HEK293 (cell line): ENCODE measurements around the gene INCA1.

Source experiments
- CTCF ChIA-PET: fragments of 350-600 bp; formaldehyde crosslinking; extraction: SDS; loops from one replicate; lab custom pipeline; 2021; ENCODE audit warnings: antibody characterized with exemption; lab: Yijun Ruan, JAX
- POLR2A ChIA-PET: fragments of 300-600 bp; formaldehyde crosslinking; extraction: SDS; loops from one replicate; lab custom pipeline; 2020; ENCODE audit warnings: antibody characterized with exemption, inconsistent platforms; lab: Yijun Ruan, JAX
- H3K27ac ChIP-seq: fragments of 200-500 bp; sonication (Bioruptor generic); 2 replicates; pipeline ENCODE4 v1.5.1; 2014; ENCODE audit warnings: low read depth, low read length, control low read depth, inconsistent platforms; ENCODE audit errors: extremely low read depth
- H3K36me3 ChIP-seq, 2 experiments: fragments of 200-500 bp in 1 of 2; sonication (Bioruptor generic) in 1 of 2; 1 replicate in 1 of 2; 2 replicates in 1 of 2; pipeline ENCODE4 v1.5.1; 2014 to 2017; ENCODE audit warnings: inconsistent platforms in 2 of 2, low read length in 2 of 2; ENCODE audit not compliant: control insufficient read depth in 2 of 2, insufficient read depth in 1 of 2
- H3K4me1 ChIP-seq: fragments of 200-500 bp; sonication (Bioruptor generic); 2 replicates; pipeline ENCODE4 v1.5.1; 2014; ENCODE audit warnings: mild to moderate bottlenecking, low read length, inconsistent platforms; ENCODE audit not compliant: control insufficient read depth, insufficient read depth
- H3K4me3 ChIP-seq: 2 replicates; pipeline ENCODE4 v1.5.1; 2011; ENCODE audit warnings: low read depth, mild to moderate bottlenecking, control low read depth, low read length, moderate library complexity
- H3K9me3 ChIP-seq: fragments of 200-500 bp; sonication (Bioruptor generic); 2 replicates; pipeline ENCODE4 v1.5.1; 2014; ENCODE audit warnings: low read depth, low read length, inconsistent platforms; ENCODE audit not compliant: control insufficient read depth, insufficient read depth
- FEZF1 ChIP-seq: fragments of 450-650 bp; formaldehyde crosslinking; IDR thresholded peaks from 2 replicates; pipeline ENCODE4 v1.5.1; 2016; ENCODE audit warnings: missing biosample characterization, missing genetic modification characterization
- GLI4 ChIP-seq: fragments of 450-650 bp; formaldehyde crosslinking; IDR thresholded peaks from 2 replicates; pipeline ENCODE4 v1.5.1; 2016; ENCODE audit warnings: missing biosample characterization, missing genetic modification characterization
- GLIS1 ChIP-seq: fragments of 450-650 bp; formaldehyde crosslinking; IDR thresholded peaks from 2 replicates; pipeline ENCODE4 v1.5.1; 2016; ENCODE audit warnings: missing biosample characterization, missing genetic modification characterization
- GLIS2 ChIP-seq: fragments of 450-650 bp; formaldehyde crosslinking; IDR thresholded peaks from 2 replicates; pipeline ENCODE4 v1.5.1; 2016; ENCODE audit warnings: missing biosample characterization, missing genetic modification characterization
- MEIS1 ChIP-seq: sonication (generic); formaldehyde crosslinking; IDR thresholded peaks from 2 replicates; pipeline ENCODE4 v1.8.1; 2022; ENCODE audit warnings: missing genetic modification reagents, mild to moderate bottlenecking, borderline replicate concordance
- RBAK ChIP-seq: fragments of 450-650 bp; formaldehyde crosslinking; IDR thresholded peaks from 2 replicates; pipeline ENCODE4 v1.5.1; 2016; ENCODE audit warnings: missing biosample characterization, missing genetic modification characterization
- SALL2 ChIP-seq: fragments of 450-650 bp; formaldehyde crosslinking; IDR thresholded peaks from 2 replicates; pipeline ENCODE4 v1.5.0; 2017; ENCODE audit warnings: missing biosample characterization, mild to moderate bottlenecking, missing genetic modification characterization, borderline replicate concordance
- ZFP3 ChIP-seq: fragments of 450-650 bp; formaldehyde crosslinking; IDR thresholded peaks from 2 replicates; pipeline ENCODE4 v1.5.1; 2016; ENCODE audit warnings: low read depth, missing biosample characterization, missing genetic modification characterization
- ZNF174 ChIP-seq: fragments of 450-650 bp; formaldehyde crosslinking; IDR thresholded peaks from 2 replicates; pipeline ENCODE4 v1.5.0; 2017; ENCODE audit warnings: missing biosample characterization, mild to moderate bottlenecking, missing genetic modification characterization
- ZNF2 ChIP-seq: fragments of 450-650 bp; formaldehyde crosslinking; IDR thresholded peaks from 2 replicates; pipeline ENCODE4 v1.5.1; 2016; ENCODE audit warnings: missing biosample characterization, missing genetic modification characterization
- ZNF214 ChIP-seq: fragments of 450-650 bp; formaldehyde crosslinking; IDR thresholded peaks from 2 replicates; pipeline ENCODE4 v1.5.1; 2017; ENCODE audit warnings: missing biosample characterization, mild to moderate bottlenecking, missing genetic modification characterization, borderline replicate concordance
- ZNF433 ChIP-seq: fragments of 450-650 bp; formaldehyde crosslinking; IDR thresholded peaks from 2 replicates; pipeline ENCODE4 v1.5.1; 2016; ENCODE audit warnings: missing biosample characterization, missing genetic modification characterization, low read depth
- ZNF510 ChIP-seq: fragments of 450-650 bp; formaldehyde crosslinking; IDR thresholded peaks from 2 replicates; pipeline ENCODE4 v1.5.1; 2018; ENCODE audit warnings: mild to moderate bottlenecking, missing genetic modification characterization, missing biosample characterization; ENCODE audit not compliant: insufficient replicate concordance
- ZNF558 ChIP-seq: fragments of 450-650 bp; formaldehyde crosslinking; IDR thresholded peaks from 2 replicates; pipeline ENCODE4 v1.5.1; 2016; ENCODE audit warnings: missing biosample characterization, missing genetic modification characterization
- ZNF561 ChIP-seq: fragments of 450-650 bp; IDR thresholded peaks from 2 replicates; pipeline ENCODE4 v1.5.1; 2018; ENCODE audit warnings: missing biosample characterization, missing genetic modification characterization, borderline replicate concordance
- ZNF837 ChIP-seq: fragments of 450-650 bp; formaldehyde crosslinking; IDR thresholded peaks from 2 replicates; pipeline ENCODE4 v1.5.1; 2016; ENCODE audit warnings: missing biosample characterization, missing genetic modification characterization
- TF ChIP-seq, protein P1 (sequence below): fragments of 450-650 bp; formaldehyde crosslinking; IDR thresholded peaks from 2 replicates; pipeline ENCODE4 v1.5.1; 2016; ENCODE audit warnings: missing biosample characterization, missing genetic modification characterization
- TF ChIP-seq, protein P2 (sequence below): fragments of 450-650 bp; formaldehyde crosslinking; IDR thresholded peaks from 2 replicates; pipeline ENCODE4 v1.5.1; 2016; ENCODE audit warnings: missing biosample characterization, missing genetic modification characterization, borderline replicate concordance
- TF ChIP-seq, protein P3 (sequence below): fragments of 450-650 bp; formaldehyde crosslinking; IDR thresholded peaks from 2 replicates; pipeline ENCODE4 v1.5.1; 2016; ENCODE audit warnings: missing biosample characterization, missing genetic modification characterization
- TF ChIP-seq, protein P4 (sequence below): fragments of 450-650 bp; IDR thresholded peaks from 2 replicates; pipeline ENCODE4 v1.5.1; 2018; ENCODE audit warnings: missing biosample characterization, mild to moderate bottlenecking, missing genetic modification characterization

INCA1 gene

DNA sequence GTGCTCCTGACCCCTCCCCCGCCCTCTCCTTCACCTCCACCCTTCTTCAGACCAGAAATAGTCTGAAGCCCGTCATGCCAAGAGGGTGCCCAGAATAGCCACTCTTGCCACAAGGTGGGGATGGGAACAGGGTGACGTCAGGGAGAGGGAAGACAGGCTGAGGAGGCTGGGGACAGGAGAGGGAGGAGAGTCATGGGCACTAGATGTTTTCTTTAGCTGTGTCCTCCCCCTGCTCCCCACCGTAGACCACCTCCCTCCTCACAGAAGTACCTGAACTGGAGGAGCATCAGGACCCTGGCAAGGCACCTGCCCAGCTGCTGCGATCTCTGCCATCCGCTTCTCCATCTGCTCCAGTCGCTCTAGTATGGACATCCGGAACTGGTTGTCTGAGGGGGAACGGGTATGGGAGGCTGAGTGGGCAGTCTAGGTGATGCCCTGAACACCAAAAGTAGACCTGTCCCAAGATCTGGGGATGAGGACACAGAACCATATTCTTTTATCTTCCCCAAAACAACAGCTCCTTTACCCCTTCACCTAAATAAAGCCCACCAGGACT, 23.1 kb downstream of the INCA1 start (continued):
- TF ChIP-seq FEZF1 (tag by site-specific recombination) = no peak
- TF ChIP-seq, protein P1, sequence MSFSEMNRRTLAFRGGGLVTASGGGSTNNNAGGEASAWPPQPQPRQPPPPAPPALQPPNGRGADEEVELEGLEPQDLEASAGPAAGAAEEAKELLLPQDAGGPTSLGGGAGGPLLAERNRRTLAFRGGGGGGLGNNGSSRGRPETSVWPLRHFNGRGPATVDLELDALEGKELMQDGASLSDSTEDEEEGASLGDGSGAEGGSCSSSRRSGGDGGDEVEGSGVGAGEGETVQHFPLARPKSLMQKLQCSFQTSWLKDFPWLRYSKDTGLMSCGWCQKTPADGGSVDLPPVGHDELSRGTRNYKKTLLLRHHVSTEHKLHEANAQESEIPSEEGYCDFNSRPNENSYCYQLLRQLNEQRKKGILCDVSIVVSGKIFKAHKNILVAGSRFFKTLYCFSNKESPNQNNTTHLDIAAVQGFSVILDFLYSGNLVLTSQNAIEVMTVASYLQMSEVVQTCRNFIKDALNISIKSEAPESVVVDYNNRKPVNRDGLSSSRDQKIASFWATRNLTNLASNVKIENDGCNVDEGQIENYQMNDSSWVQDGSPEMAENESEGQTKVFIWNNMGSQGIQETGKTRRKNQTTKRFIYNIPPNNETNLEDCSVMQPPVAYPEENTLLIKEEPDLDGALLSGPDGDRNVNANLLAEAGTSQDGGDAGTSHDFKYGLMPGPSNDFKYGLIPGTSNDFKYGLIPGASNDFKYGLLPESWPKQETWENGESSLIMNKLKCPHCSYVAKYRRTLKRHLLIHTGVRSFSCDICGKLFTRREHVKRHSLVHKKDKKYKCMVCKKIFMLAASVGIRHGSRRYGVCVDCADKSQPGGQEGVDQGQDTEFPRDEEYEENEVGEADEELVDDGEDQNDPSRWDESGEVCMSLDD (tag by site-specific recombination) = no peak

DNA sequence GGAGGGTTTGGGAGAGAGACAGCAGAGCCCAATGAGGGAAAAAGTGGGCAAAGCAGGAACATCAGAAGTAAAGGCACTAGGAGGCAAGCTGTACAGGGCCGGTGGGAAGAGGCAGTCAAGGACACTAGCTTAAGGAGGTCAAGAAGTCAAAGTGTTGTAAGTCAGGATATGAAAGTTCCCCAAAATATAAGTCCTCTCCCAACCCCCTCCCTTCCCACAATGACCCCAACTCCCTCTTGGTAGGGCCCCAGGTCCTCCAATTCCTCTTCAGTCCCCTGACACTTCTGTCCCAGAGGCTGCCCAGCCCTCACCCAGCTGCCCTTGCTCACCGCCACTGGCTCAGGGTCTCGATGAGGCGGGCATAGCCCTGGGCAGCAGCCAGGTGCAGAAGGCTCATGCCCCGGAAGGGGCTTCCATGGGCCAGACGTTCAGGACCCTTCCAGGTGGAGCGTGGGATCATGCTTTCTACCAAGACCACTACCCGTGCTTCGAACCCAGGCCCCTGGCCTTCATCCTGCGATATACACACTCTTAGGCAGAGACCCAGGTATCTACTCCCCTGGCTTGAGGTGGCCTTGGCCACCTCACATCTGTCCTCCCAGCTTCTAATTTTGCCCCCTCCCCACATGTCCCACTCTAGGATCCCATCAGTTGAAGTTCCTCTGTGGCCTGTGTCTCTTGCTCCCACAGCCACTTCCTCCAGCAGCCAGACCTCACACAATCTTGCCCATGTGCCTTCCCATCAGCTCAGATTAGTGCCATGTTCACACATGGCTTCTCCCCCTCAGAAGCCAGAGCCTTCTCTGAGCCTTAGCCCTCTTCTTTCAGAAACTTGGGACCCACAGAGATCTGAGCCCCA, 23.8 kb downstream of the INCA1 start:
- peaks cover 42 to 88% of the 10 kb centered on the region in 2 experiments for H3K36me3 ChIP-seq
- H3K9me3 ChIP-seq = no peaks in the 10 kb centered on the region
- H3K4me3 ChIP-seq = no peak overlapping the region
- TF ChIP-seq ZNF558 = no peak
- TF ChIP-seq, protein P2, sequence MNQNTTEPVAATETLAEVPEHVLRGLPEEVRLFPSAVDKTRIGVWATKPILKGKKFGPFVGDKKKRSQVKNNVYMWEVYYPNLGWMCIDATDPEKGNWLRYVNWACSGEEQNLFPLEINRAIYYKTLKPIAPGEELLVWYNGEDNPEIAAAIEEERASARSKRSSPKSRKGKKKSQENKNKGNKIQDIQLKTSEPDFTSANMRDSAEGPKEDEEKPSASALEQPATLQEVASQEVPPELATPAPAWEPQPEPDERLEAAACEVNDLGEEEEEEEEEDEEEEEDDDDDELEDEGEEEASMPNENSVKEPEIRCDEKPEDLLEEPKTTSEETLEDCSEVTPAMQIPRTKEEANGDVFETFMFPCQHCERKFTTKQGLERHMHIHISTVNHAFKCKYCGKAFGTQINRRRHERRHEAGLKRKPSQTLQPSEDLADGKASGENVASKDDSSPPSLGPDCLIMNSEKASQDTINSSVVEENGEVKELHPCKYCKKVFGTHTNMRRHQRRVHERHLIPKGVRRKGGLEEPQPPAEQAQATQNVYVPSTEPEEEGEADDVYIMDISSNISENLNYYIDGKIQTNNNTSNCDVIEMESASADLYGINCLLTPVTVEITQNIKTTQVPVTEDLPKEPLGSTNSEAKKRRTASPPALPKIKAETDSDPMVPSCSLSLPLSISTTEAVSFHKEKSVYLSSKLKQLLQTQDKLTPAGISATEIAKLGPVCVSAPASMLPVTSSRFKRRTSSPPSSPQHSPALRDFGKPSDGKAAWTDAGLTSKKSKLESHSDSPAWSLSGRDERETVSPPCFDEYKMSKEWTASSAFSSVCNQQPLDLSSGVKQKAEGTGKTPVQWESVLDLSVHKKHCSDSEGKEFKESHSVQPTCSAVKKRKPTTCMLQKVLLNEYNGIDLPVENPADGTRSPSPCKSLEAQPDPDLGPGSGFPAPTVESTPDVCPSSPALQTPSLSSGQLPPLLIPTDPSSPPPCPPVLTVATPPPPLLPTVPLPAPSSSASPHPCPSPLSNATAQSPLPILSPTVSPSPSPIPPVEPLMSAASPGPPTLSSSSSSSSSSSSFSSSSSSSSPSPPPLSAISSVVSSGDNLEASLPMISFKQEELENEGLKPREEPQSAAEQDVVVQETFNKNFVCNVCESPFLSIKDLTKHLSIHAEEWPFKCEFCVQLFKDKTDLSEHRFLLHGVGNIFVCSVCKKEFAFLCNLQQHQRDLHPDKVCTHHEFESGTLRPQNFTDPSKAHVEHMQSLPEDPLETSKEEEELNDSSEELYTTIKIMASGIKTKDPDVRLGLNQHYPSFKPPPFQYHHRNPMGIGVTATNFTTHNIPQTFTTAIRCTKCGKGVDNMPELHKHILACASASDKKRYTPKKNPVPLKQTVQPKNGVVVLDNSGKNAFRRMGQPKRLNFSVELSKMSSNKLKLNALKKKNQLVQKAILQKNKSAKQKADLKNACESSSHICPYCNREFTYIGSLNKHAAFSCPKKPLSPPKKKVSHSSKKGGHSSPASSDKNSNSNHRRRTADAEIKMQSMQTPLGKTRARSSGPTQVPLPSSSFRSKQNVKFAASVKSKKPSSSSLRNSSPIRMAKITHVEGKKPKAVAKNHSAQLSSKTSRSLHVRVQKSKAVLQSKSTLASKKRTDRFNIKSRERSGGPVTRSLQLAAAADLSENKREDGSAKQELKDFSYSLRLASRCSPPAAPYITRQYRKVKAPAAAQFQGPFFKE (tag by site-specific recombination) = no peak
- TF ChIP-seq ZNF214 (tag by site-specific recombination) = no peak
- TF ChIP-seq, protein P3, sequence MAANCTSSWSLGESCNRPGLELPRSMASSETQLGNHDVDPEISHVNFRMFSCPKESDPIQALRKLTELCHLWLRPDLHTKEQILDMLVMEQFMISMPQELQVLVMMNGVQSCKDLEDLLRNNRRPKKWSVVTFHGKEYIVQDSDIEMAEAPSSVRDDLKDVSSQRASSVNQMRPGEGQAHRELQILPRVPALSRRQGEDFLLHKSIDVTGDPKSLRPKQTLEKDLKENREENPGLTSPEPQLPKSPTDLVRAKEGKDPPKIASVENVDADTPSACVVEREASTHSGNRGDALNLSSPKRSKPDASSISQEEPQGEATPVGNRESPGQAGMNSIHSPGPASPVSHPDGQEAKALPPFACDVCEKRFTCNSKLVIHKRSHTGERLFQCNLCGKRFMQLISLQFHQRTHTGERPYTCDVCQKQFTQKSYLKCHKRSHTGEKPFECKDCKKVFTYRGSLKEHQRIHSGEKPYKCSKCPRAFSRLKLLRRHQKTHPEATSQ = no peak
- TF ChIP-seq MEIS1 = no peak
- no peak for TF ChIP-seq ZNF510 (tag by site-specific recombination)
- TF ChIP-seq GLIS1 (tag by site-specific recombination) = no peak
- no peak overlapping the region for H3K27ac ChIP-seq
- POLR2A ChIA-PET = interaction anchor here (0.6 to 1.1 kb wide), 2 partner anchors 36 to 64 kb away, joined by 3 read pairs; no protein-coding TSS in a partner anchor
- CTCF ChIA-PET = no interaction called here
- peaks cover 5% of the 10 kb centered on the region; the same call in 1 of the 2 replicates for H3K4me1 ChIP-seq

DNA sequence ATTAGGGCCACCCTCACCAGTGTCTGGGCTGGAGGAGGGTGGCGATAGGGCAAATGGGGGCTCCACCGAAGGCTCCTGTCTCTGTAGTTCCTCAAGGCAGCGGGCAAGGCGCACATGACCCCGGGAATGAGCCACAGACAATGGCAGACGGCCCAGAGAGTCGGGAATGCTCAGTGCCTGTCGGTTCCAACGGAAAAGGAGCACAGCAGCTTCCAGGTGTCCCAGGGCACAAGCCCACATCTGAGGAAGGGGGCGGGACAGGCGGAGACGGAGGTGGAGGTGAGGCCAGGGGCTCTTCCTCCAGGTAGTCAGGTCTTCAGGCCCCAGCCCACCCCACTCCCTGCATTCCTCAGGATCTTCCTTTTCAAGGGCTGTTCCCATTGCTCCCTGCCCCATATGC, 24.6 kb downstream of the INCA1 start:
- H3K27ac ChIP-seq = no peak overlapping the region
- POLR2A ChIA-PET = interaction anchor here (1.1 to 11.3 kb wide), 2 partner anchors 22 to 63 kb away, joined by 3 to 358 read pairs; partner anchors contain the start of genes ENO3 and PFN1
- no peak overlapping the region for H3K4me3 ChIP-seq
- H3K36me3 ChIP-seq = peaks cover 38 to 81% of the 10 kb centered on the region in 2 experiments
- H3K9me3 ChIP-seq = no peaks in the 10 kb centered on the region
- CTCF ChIA-PET = interaction anchor here (0.8 kb wide), 1 partner anchor 15 kb away, joined by 4 read pairs; the partner anchor contains the start of gene CAMTA2
- peaks cover 10% of the 10 kb centered on the region for H3K4me1 ChIP-seq
- TF ChIP-seq, protein P4, sequence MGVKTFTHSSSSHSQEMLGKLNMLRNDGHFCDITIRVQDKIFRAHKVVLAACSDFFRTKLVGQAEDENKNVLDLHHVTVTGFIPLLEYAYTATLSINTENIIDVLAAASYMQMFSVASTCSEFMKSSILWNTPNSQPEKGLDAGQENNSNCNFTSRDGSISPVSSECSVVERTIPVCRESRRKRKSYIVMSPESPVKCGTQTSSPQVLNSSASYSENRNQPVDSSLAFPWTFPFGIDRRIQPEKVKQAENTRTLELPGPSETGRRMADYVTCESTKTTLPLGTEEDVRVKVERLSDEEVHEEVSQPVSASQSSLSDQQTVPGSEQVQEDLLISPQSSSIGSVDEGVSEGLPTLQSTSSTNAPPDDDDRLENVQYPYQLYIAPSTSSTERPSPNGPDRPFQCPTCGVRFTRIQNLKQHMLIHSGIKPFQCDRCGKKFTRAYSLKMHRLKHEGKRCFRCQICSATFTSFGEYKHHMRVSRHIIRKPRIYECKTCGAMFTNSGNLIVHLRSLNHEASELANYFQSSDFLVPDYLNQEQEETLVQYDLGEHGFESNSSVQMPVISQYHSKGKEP = no peak
- TF ChIP-seq ZFP3 (tag by site-specific recombination) = no peak
- TF ChIP-seq ZNF433 = no peak
- TF ChIP-seq ZNF837 (tag by site-specific recombination) = no peak
- TF ChIP-seq ZNF561 = no peak
- no peak for TF ChIP-seq ZNF174 (tag by site-specific recombination)
- TF ChIP-seq GLIS2 (tag by site-specific recombination) = no peak
- no peak for TF ChIP-seq RBAK
- no peak for TF ChIP-seq GLI4 (tag by site-specific recombination)
- TF ChIP-seq SALL2 (tag by site-specific recombination) = no peak
- no peak for TF ChIP-seq ZNF2 (tag by site-specific recombination)
